T-helper 17 cell (primary cell): Measurements from ENCODE around the gene STK24. TPM values are rescaled to one million over a fixed set of nuclear protein-coding genes. Genes with fewer than 3 reads are reported as not detected.
A peak's percentile ranks its signal among the peaks of the same experiment; 100 is the strongest.

ENCODE experiments used
- ATAC-seq: fragments of 150-1000 bp; cut with Tn5 transposase; 2 replicates; pipeline ENCODE4 v1.10.0; 2021; ENCODE audit warnings: mild to moderate bottlenecking, moderate library complexity
- DNase-seq, 3 donors: peaks; one replicate each; pipeline versions ENCODE4 v3.0.0 to v3.0.0-alpha.2; 2020 to 2021
- H3K9me3 ChIP-seq: one replicate; pipeline ENCODE4 v1.7.0; 2013; ENCODE audit warnings: low read length, mild to moderate bottlenecking; ENCODE audit not compliant: control insufficient read depth, poor library complexity, severe bottlenecking
- H3K27ac Mint-ChIP-seq: one replicate; pipeline ENCODE4 v1.8.0; 2022; ENCODE audit warnings: mild to moderate bottlenecking, moderate library complexity, mixed read lengths
- H3K27me3 Mint-ChIP-seq: one replicate; pipeline ENCODE4 v1.8.0; 2022; ENCODE audit warnings: mixed read lengths
- H3K36me3 Mint-ChIP-seq: one replicate; pipeline ENCODE4 v1.8.0; 2022; ENCODE audit warnings: low read depth, mixed read lengths
- H3K4me1 Mint-ChIP-seq: one replicate; pipeline ENCODE4 v1.8.0; 2022; ENCODE audit warnings: mild to moderate bottlenecking, mixed read lengths
- H3K4me3 Mint-ChIP-seq: one replicate; pipeline ENCODE4 v1.8.0; 2022; ENCODE audit warnings: mild to moderate bottlenecking, moderate library complexity, mixed read lengths
- total RNA-seq, 4 donors: library from RNA in 2 of 4; stranded (reverse) in 2 of 4; gene quantifications; one replicate each; pipeline ENCODE4 v1.2.3 and lab custom pipeline; 2022 to 2026

Gene STK24
- total RNA-seq, 2 donors from 2014 or later, result 134 to 163 TPM

DNA sequence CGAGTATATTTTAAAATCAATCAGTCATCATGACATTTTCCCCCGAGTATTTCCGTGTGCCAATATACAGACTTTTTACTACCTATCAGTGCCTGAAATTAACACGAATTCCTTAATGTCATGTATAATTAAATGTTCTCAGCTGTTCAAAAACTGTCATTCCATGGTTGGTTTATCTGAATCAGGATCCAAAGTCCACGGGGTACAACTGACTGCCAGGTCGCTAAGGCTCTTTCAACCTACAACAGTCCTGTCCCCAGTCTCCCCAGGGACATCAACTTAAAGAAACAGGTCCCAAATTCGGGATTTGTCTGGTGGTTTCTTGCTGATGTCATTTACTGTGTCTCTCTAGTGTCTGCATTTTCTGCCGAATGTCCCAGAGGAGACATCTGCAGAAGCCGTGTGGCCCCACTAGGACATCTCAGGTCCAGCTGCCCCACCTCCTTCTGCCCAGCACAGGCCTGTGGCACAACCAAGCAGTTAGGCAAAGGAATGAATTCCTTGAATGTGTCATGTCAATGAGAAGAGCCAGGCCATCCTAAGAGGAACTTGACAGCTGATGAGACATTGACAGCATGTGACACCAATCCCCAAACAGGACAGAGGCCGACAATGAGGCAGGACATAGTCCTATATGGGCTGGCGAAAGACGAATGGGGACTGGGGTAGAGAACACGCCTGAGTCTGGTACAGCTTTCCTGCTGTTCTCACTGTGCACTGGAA is 109.5 kb downstream of the STK24 start:
- no peak for ATAC-seq
- peak overlapping the region; percentile 68 for H3K27ac Mint-ChIP-seq

GRCh38 chr13:98466634-98467236 is 110.2 kb downstream of the STK24 start:
- H3K27me3 Mint-ChIP-seq, result no peaks in the 10 kb centered on the region
- H3K27ac Mint-ChIP-seq, result peak overlapping the region; percentile 68
- peaks cover 11% of the 10 kb centered on the region for H3K36me3 Mint-ChIP-seq
- peaks cover 30% of the 10 kb centered on the region for H3K4me1 Mint-ChIP-seq
- no peaks in the 10 kb centered on the region for H3K9me3 ChIP-seq
- H3K4me3 Mint-ChIP-seq, result no peak overlapping the region
- ATAC-seq, result peak; percentile 54
- peak in 1 of 3 donors; percentile 37 for DNase-seq

More for the DNA sequence above, 109.5 kb downstream of the STK24 start:
- H3K9me3 ChIP-seq, result no peaks in the 10 kb centered on the region
- DNase-seq, result no peak
- Mint-ChIP-seq H3K27me3 (no peaks in the 10 kb centered on the region), H3K4me1 (peaks cover 26% of the 10 kb centered on the region), H3K36me3 (peaks cover 11% of the 10 kb centered on the region), H3K4me3 (no peak overlapping the region)

- no peak for DNase-seq
- Mint-ChIP-seq H3K4me1 (peaks cover 26% of the 10 kb centered on the region), H3K27me3 (no peaks in the 10 kb centered on the region), H3K36me3 (peaks cover 11% of the 10 kb centered on the region), H3K27ac (peak overlapping the region; percentile 88), H3K4me3 (no peak overlapping the region)
- H3K9me3 ChIP-seq, result no peaks in the 10 kb centered on the region
- ATAC-seq, result no peak
These were observed 114.0 kb downstream of the STK24 start for GRCh38 chr13:98462946-98463345.

DNA sequence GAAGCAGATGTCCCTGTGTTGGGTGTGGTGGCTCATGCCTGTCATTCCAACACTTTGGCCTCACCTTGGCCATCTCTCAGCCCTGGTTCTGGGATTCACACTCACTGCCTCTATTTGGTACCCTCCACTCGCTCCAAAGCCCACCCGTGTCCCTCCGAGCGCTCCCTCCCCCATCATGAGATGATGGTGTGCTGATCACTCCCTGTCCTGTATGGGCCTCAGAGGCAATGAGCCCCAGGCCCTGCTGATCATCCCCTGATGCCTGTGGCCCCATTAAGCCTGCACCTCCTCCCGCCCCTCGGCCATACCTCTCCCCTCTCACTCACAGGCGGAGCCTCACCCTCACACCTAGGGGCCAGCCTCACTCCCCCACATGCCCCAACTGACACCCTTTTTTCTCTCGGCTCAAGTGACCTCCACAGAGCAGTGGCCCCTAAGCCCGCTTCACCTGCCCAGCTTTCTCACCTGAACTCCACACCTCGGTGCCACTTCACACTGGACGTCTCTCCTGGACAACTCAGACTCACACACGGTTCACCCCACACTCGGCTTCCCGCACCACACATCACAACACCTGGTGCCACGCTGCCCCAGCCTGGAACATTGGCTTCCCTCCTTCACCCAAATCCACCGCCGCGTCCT is 114.5 kb downstream of the STK24 start:
- peaks cover 11% of the 10 kb centered on the region for H3K36me3 Mint-ChIP-seq
- H3K9me3 ChIP-seq, result no peaks in the 10 kb centered on the region
- peaks cover 21% of the 10 kb centered on the region for H3K4me1 Mint-ChIP-seq
- no peaks in the 10 kb centered on the region for H3K27me3 Mint-ChIP-seq
- H3K27ac Mint-ChIP-seq, result peak overlapping the region; percentile 88
- no peak overlapping the region for H3K4me3 Mint-ChIP-seq
- ATAC-seq, result no peak
- DNase-seq, result no peak

- ATAC-seq (no peak), DNase-seq (no peak)
- peaks cover 16% of the 10 kb centered on the region for H3K4me1 Mint-ChIP-seq
- peaks cover 11% of the 10 kb centered on the region for H3K36me3 Mint-ChIP-seq
- no peaks in the 10 kb centered on the region for H3K27me3 Mint-ChIP-seq
- peak overlapping the region; percentile 88 for H3K27ac Mint-ChIP-seq
- H3K4me3 Mint-ChIP-seq, result no peak overlapping the region
- H3K9me3 ChIP-seq, result no peaks in the 10 kb centered on the region
These were observed 115.2 kb downstream of the STK24 start for GRCh38 chr13:98461486-98462240.

GRCh38 chr13:98460516-98460915 is 116.4 kb downstream of the STK24 start:
- ATAC-seq (no peak), DNase-seq (no peak)
- no peaks in the 10 kb centered on the region for H3K9me3 ChIP-seq
- H3K4me1 Mint-ChIP-seq, result peaks cover 15% of the 10 kb centered on the region
- H3K27me3 Mint-ChIP-seq, result no peaks in the 10 kb centered on the region
- H3K4me3 Mint-ChIP-seq, result no peak overlapping the region
- peak overlapping the region; percentile 73 for H3K27ac Mint-ChIP-seq
- H3K36me3 Mint-ChIP-seq, result peaks cover 11% of the 10 kb centered on the region

- no peaks in the 10 kb centered on the region for H3K9me3 ChIP-seq
- Mint-ChIP-seq H3K4me3 (no peak overlapping the region), H3K36me3 (peaks cover 9% of the 10 kb centered on the region)
These were observed 117.1 kb downstream of the STK24 start for GRCh38 chr13:98459721-98460370.

GRCh38 chr13:98459171-98459681 is 117.7 kb downstream of the STK24 start:
- H3K36me3 Mint-ChIP-seq, result peaks cover 9% of the 10 kb centered on the region
- no peak for DNase-seq
- peak overlapping the region; percentile 72 for H3K27ac Mint-ChIP-seq
- no peak overlapping the region for H3K4me3 Mint-ChIP-seq
- ATAC-seq, result no peak
- no peaks in the 10 kb centered on the region for H3K9me3 ChIP-seq
- no peaks in the 10 kb centered on the region for H3K27me3 Mint-ChIP-seq
- peaks cover 15% of the 10 kb centered on the region for H3K4me1 Mint-ChIP-seq

More at GRCh38 chr13:98459721-98460370, 117.1 kb downstream of the STK24 start:
- H3K27me3 Mint-ChIP-seq, result no peaks in the 10 kb centered on the region
- peaks cover 15% of the 10 kb centered on the region for H3K4me1 Mint-ChIP-seq
- no peak for DNase-seq
- ATAC-seq, result no peak
- peak overlapping the region; percentile 72 for H3K27ac Mint-ChIP-seq

- no peak overlapping the region for H3K27ac Mint-ChIP-seq
- no peak overlapping the region for H3K4me3 Mint-ChIP-seq
These were observed 118.5 kb downstream of the STK24 start for GRCh38 chr13:98458431-98458830.

DNA sequence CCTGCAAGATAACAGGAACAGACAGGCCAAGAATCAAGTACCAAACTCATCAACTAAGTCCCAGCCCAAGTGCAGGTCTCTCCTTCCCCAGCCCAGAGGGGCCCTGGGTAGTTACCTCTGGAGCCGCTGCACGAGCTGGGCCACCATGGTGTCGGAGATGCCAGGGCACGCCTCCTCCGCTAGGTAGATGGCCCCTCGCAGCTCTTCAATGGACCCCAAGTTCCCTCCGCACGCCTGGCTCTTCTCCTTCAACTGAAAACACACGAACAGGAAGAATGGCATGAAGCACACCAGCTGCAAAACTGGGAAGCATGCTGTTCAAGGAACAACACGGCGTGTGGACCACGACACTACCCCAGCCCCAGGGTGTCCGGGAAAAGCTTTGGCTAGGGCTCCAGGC is 119.9 kb downstream of the STK24 start:
- ATAC-seq, result no peak
- Mint-ChIP-seq H3K27ac (peak overlapping the region; percentile 32), H3K36me3 (peaks cover 2% of the 10 kb centered on the region)

More at GRCh38 chr13:98458431-98458830, 118.5 kb downstream of the STK24 start:
- Mint-ChIP-seq H3K4me1 (peaks cover 13% of the 10 kb centered on the region), H3K36me3 (peaks cover 8% of the 10 kb centered on the region), H3K27me3 (no peaks in the 10 kb centered on the region)
- DNase-seq, result no peak
- no peaks in the 10 kb centered on the region for H3K9me3 ChIP-seq
- no peak for ATAC-seq

GRCh38 chr13:98456413-98456845 is 120.5 kb downstream of the STK24 start:
- Mint-ChIP-seq H3K4me1 (peaks cover 8% of the 10 kb centered on the region), H3K27me3 (no peaks in the 10 kb centered on the region), H3K4me3 (no peak overlapping the region), H3K27ac (peak overlapping the region; percentile 45), H3K36me3 (peaks cover 5% of the 10 kb centered on the region)
- ATAC-seq, result no peak
- H3K9me3 ChIP-seq, result no peaks in the 10 kb centered on the region
- no peak for DNase-seq

More for the DNA sequence above, 119.9 kb downstream of the STK24 start:
- no peaks in the 10 kb centered on the region for H3K9me3 ChIP-seq
- Mint-ChIP-seq H3K4me3 (no peak overlapping the region), H3K4me1 (peaks cover 2% of the 10 kb centered on the region), H3K27me3 (no peaks in the 10 kb centered on the region)
- no peak for DNase-seq

- no peak for ATAC-seq
- H3K4me3 Mint-ChIP-seq, result no peak overlapping the region
- no peak for DNase-seq
- H3K27ac Mint-ChIP-seq, result peak overlapping the region; percentile 54
- peaks cover 8% of the 10 kb centered on the region for H3K36me3 Mint-ChIP-seq
- no peaks in the 10 kb centered on the region for H3K9me3 ChIP-seq
- no peaks in the 10 kb centered on the region for H3K27me3 Mint-ChIP-seq
- H3K4me1 Mint-ChIP-seq, result peaks cover 13% of the 10 kb centered on the region
These were observed 122.5 kb downstream of the STK24 start for GRCh38 chr13:98454389-98454881.
